NCI-H510A treated with DMSO at 0.1 percent for 48 hours (cell line): Measurements from ENCODE around the gene PHPT1.
"Not testable (repeated sequence)": the region's sequence is repeated elsewhere in the genome, so short reads cannot be mapped to it uniquely, and the experiment has no call there.

Experiments
- DNase-seq: peaks from one replicate; lab custom pipeline; 2025; lab: John Stamatoyannopoulos, UW

PHPT1 gene

GRCh38 chr9:136823136-136824046 is 25.8 kb upstream of the PHPT1 start:
- DNase-seq = peak; percentile 83

GRCh38 chr9:136824496-136825225 is 24.5 kb upstream of the PHPT1 start:
- DNase-seq = no peak

GRCh38 chr9:136825295-136826187 is 23.7 kb upstream of the PHPT1 start:
- DNase-seq = no peak

- DNase-seq = no peak
Measured at GRCh38 chr9:136826188-136826541, 23.0 kb upstream of the PHPT1 start.

DNA sequence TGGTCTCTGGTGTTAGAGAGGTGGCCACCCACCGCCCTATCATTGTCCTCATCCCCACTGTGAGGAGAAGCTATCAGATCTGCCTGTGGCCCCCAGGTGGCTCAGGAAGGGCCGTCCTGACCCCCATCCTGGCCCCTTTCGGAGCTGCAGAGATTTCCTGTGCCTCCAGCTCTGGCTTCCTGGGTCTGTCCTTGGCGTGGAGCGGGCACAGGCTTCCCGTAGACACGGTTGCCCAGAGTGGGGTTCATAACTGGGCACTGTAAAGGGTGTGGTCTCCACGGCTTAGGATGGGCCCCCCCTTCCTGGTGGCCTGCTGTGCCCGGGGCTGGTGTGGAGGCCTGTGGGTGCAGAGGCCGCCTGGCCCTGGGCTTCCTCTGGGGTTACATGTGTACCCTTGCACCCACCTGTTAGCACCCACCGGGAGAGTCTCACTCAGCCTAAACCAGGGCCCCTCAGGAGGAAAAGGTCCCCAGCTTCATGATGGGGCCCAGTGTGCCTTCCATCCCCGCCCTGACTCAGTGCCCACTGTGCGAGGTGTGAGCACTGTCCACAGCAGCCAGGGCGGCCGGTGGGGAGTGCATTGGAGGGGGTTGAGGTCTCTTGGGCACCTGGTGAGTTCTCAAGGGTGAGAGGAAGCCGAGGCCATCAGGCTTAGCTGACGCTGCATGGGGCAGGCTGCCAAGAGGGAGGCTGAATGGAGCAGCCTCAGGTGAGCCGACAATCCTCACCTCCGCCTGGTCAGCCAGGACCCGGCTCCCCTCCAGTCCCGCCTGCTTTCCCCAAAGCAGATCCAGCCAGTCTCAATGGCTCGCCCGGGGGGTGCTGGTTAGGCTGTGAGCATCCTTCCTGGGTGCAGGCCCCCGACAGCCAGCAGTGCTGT is 22.3 kb upstream of the PHPT1 start:
- DNase-seq = no peak

GRCh38 chr9:136827794-136828473 is 21.3 kb upstream of the PHPT1 start:
- DNase-seq = no peak

DNA sequence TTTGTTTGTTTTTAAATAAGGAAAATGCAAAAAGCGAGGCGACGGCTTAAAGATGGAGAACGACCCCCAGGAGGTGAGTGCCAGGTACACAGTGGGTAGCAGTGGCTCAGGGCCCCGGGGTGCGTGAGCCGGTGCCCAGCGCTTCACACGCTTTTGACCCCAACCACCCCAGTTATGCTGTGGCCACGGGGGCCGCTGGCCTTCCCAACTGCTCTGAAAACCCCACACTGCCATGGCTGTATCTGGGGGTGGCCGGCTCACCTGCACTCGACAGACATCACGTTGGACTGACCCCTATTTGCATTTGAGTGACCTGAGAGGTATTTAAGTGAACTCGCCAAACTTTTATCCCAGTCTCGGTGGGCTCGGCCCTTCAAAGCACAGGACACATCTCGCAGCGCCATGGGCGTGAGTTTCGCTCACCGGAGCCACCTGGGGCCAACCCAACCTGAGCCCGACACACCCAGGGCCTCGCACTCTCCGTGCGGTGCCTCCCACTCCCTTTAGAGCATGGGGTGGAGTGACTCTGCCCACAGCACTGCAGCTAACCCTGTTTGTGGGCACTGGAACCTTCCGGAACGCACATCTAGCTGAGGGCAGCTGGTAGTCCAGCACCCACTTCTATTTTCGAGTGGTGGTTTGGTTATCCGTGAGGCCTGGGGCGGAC is 20.6 kb upstream of the PHPT1 start:
- DNase-seq = no peak

DNA sequence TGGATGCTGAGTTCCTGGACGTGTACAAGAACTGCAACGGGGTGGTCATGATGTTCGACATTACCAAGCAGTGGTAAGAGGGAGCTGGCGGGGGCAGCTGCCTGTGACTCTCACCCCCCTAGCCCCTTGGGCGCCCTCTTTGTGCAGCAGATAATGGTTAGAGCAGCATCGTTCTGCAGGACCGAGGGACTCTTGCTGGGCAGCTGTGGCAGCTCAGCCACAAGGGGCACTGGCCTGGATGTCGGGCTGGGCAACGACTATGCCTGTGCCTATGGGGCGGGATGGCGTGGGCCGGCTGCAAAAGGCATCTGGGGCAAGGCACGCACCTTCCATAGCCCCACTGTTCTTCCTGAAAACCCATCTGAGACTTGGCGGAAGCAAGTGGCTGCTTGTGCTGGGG is 19.8 kb upstream of the PHPT1 start:
- DNase-seq = no peak

- no peak for DNase-seq
Measured at GRCh38 chr9:136829981-136830885, 19.0 kb upstream of the PHPT1 start.

DNA sequence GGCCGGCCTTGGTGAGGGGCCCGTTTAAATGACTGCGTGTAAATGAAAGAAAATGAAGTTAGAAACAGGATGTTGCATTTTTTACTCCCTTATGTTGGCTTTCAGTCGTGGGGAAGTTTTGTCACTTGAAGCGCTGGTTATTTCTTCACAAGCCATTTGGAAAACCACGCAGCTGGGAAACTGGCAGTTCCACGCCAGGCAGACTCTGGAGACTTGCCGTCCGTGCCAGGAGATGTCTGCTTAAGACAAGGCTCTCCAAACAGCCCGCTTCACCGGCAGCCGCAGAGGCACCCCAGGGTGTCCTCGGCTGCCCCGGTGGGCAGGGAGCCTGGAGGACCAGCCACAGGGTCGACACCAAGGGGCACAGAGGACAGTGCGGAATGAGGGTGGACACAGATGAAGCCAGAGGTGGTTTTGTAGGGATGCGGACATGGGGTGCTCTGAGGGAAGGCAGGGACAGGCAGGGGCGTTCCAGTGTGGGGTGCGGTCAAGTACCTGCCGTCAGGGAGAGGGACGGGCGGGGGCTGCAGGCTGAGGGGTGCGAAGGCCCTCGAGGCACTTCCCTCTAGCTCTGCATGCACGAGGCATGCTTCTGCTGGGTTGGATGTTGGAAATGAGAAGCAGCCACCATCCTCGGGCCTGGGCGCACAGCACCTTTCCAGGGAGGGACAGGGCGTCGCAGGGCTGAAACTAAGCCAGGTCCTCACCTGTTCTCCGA is 18.0 kb upstream of the PHPT1 start:
- DNase-seq = no peak

GRCh38 chr9:136831720-136832104 is 17.5 kb upstream of the PHPT1 start:
- DNase-seq = no peak

DNA sequence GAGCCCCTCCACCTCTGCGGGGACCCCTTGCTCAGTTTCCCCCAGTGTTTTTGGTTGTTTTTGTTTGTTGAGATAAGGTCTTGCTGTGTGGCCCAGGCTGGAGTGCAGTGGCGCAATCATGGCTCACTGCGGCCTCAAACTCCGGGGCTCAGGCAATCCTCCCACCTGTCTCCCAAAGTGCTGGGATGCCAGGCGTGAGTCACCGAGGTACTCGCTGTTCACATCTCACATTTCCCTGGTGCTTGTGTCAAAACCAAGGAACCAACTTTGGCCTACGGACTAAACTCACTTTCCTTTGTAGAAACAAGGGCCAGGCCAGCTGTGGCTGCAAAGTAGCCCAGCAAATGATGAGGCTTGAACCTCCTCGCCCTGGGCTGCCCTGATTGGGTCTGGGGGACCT is 16.6 kb upstream of the PHPT1 start:
- DNase-seq = no peak

- not testable (repeated sequence) for DNase-seq
Measured at GRCh38 chr9:136833381-136834048, 15.7 kb upstream of the PHPT1 start.

- no peak for DNase-seq
Measured at GRCh38 chr9:136835162-136835931, 13.9 kb upstream of the PHPT1 start.

DNA sequence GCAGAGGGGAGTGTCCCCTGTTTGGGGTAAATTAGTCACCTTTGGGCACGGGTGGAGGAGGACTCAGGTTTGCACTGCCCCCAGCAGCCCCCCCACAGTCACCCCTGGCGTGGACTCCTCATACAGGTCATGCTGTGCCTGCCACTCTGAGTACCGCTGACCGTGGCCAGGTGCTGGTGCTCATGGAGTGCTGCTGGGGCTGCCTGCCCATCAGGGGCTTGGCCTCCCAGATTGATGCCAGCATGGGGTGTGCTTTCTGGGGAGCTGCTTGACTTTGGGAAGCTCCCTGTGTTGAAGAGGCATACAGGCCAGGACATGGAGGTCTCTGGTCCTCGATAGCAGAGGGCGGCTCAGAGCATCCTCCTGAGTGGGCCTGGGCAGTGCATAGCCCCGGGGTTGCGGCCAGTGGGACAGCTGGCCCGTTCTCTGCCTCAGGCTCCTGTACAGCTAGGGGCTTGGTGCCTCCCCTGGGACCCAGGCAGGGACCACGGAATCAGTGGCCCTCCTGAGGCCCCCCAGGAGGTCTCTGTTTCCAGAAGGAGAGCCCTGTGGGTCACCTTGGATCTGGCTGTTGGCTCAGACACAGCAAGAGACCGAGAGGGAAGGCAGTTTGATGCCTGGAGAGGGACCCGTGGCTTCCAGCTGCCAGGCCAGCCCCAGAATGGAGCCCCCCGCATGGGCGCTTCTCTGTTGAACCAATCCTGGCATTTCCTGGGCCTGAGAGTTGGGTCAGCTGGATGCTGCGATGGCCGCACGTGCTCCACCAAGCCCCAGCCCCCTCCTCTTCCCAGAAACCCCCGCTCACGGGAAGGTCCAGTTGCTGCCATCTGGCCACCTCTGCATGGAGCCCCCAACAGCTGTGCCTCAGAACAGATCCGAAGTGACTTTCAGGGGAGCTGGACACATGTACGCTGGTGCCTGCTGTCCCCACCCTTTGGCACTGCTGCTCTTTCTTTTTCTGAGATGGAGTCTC is 13.0 kb upstream of the PHPT1 start:
- DNase-seq = no peak
